ENCODE measurements around the gene ZNF891.

The ZNF891 gene

DNA sequence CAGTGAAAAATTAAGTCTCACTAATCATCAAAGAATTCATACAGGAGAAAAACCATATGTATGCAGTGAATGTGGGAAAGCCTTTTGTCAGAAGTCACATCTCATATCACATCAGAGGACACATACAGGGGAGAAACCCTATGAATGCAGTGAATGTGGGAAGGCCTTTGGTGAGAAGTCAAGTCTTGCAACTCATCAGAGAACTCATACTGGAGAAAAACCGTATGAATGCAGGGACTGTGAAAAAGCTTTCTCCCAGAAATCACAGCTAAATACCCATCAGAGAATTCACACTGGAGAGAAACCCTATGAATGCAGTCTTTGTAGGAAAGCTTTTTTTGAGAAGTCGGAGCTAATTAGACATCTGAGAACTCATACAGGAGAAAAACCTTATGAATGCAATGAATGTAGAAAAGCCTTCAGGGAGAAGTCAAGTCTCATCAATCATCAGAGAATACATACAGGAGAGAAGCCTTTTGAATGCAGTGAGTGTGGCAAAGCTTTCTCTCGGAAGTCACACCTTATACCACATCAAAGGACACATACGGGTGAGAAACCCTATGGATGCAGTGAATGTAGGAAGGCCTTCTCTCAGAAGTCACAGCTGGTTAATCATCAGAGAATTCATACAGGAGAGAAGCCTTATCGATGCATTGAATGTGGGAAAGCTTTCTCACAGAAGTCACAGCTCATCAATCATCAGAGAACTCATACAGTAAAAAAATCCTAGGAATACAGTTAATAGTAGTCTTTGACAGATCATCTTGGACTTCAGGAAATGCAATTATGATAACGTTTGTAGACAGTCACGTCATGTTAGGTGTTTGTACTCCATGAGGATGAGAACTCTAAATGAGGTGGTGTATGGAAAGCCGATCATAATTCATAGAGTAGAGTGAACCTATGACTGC, 71.6 kb downstream of the ZNF891 start:
- DNase-seq = no peak

DNA sequence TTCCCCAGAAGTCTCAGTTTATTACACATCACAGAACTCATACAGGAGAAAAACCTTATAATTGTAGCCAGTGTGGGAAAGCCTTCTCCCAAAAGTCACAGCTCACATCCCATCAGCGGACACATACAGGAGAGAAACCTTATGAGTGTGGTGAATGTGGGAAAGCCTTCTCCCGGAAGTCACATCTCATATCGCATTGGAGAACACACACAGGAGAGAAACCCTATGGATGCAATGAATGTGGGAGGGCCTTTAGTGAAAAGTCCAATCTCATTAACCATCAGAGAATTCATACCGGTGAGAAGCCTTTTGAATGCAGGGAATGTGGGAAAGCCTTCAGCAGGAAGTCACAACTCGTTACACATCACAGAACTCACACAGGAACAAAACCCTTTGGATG, 72.6 kb downstream of the ZNF891 start:
- DNase-seq = no peak
